Measurements from ENCODE around the gene OLIG1. TPM values are rescaled to one million over a fixed set of nuclear protein-coding genes. Genes with fewer than 3 reads are reported as not detected.

OLIG1 gene
- total RNA-seq, 4 donors from 2014 or later = not detected

GRCh38 chr21:33051925-33052324, 18.0 kb upstream of the OLIG1 start:
- TF ChIP-seq, protein P1, sequence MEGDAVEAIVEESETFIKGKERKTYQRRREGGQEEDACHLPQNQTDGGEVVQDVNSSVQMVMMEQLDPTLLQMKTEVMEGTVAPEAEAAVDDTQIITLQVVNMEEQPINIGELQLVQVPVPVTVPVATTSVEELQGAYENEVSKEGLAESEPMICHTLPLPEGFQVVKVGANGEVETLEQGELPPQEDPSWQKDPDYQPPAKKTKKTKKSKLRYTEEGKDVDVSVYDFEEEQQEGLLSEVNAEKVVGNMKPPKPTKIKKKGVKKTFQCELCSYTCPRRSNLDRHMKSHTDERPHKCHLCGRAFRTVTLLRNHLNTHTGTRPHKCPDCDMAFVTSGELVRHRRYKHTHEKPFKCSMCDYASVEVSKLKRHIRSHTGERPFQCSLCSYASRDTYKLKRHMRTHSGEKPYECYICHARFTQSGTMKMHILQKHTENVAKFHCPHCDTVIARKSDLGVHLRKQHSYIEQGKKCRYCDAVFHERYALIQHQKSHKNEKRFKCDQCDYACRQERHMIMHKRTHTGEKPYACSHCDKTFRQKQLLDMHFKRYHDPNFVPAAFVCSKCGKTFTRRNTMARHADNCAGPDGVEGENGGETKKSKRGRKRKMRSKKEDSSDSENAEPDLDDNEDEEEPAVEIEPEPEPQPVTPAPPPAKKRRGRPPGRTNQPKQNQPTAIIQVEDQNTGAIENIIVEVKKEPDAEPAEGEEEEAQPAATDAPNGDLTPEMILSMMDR (IDR thresholded peaks at IDR 0.05; ENCODE audit: low read depth) = no peak

- TF ChIP-seq, protein P1 (IDR thresholded peaks at IDR 0.05; ENCODE audit: low read depth) = no peak
Observed at GRCh38 chr21:33053951-33054350, 16.0 kb upstream of the OLIG1 start.

GRCh38 chr21:33055991-33056390, 13.9 kb upstream of the OLIG1 start:
- TF ChIP-seq, protein P1 (IDR thresholded peaks at IDR 0.05; ENCODE audit: low read depth) = no peak

- TF ChIP-seq, protein P1 (IDR thresholded peaks at IDR 0.05; ENCODE audit: low read depth) = no peak
Observed at GRCh38 chr21:33057385-33057940, 12.5 kb upstream of the OLIG1 start.

GRCh38 chr21:33058527-33058926, 11.4 kb upstream of the OLIG1 start:
- TF ChIP-seq, protein P1 (IDR thresholded peaks at IDR 0.05; ENCODE audit: low read depth) = no peak

GRCh38 chr21:33058957-33059356, 11.0 kb upstream of the OLIG1 start:
- TF ChIP-seq, protein P1 (IDR thresholded peaks at IDR 0.05; ENCODE audit: low read depth) = no peak

DNA sequence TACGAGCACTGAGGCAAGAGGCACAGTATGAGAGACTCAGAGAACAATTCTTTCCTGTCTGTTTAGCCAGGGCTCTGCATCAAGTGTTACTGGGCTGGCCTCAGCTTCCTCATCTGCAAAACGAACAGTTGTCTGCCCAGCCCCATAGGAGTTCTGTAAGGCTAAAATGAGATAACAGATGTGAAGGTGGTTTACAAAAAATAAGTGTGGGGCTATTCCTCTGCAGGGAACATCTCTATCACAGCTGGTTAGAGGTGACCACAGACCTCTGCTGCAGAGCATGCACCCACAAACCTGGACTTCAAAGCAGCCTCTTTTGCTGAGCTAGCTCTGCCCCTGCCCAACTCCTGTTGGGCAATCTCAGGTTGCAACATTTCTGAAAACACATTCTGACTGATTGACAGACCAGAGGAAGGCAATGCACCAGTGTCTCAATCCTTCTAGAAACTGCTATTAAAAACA, 10.5 kb upstream of the OLIG1 start:
- TF ChIP-seq, protein P1 (IDR thresholded peaks at IDR 0.05; ENCODE audit: low read depth) = no peak
